Liver (tissue), 9 donors: ENCODE results near the gene PRMT7. TPM values are rescaled to one million over a fixed set of nuclear protein-coding genes. Genes with fewer than 3 reads are reported as not detected.

Experiments
- DNase-seq: peaks from one replicate; pipeline ENCODE4 v3.0.0-alpha.2; 2017; ENCODE audit warnings: low spot score
- H3K27ac ChIP-seq, 2 donors: one replicate each; pipeline ENCODE4 v1.7.0; 2013; ENCODE audit warnings: inconsistent platforms in 2 of 2, low read length in 2 of 2, control low read depth in 1 of 2, low read depth in 1 of 2, mild to moderate bottlenecking in 1 of 2
- H3K27me3 ChIP-seq, 4 donors: one replicate each; pipeline versions ENCODE4 v1.6.1 to v1.7.0; 2013; ENCODE audit warnings: low read length in 3 of 4, inconsistent platforms in 1 of 4, mild to moderate bottlenecking in 1 of 4, moderate library complexity in 1 of 4; ENCODE audit not compliant: control insufficient read depth in 4 of 4, insufficient read depth in 4 of 4
- H3K36me3 ChIP-seq, 4 donors: one replicate each; pipeline versions ENCODE4 v1.6.1 to v1.7.0; 2013; ENCODE audit warnings: low read length in 3 of 4, mild to moderate bottlenecking in 3 of 4, low read depth in 1 of 4, moderate library complexity in 1 of 4; ENCODE audit not compliant: control insufficient read depth in 4 of 4, insufficient read depth in 3 of 4
- H3K4me1 ChIP-seq, 4 donors: one replicate each; pipeline versions ENCODE4 v1.6.1 to v1.7.0; 2013; ENCODE audit warnings: low read length in 3 of 4, mild to moderate bottlenecking in 3 of 4, moderate library complexity in 1 of 4; ENCODE audit not compliant: control insufficient read depth in 4 of 4, insufficient read depth in 4 of 4
- H3K4me3 ChIP-seq, 3 donors: one replicate each; pipeline versions ENCODE4 v1.6.1 to v1.7.0; 2013; ENCODE audit warnings: low read length in 3 of 3, control low read depth in 1 of 3, low read depth in 1 of 3, mild to moderate bottlenecking in 1 of 3
- H3K9ac ChIP-seq, 2 donors: one replicate each; pipeline ENCODE4 v1.7.0; 2013; ENCODE audit warnings: low read length in 2 of 2, mild to moderate bottlenecking in 2 of 2, moderate library complexity in 2 of 2, control low read depth in 1 of 2, low read depth in 1 of 2
- H3K9me3 ChIP-seq, 4 donors: one replicate each; pipeline versions ENCODE4 v1.6.1 to v1.7.0; 2013; ENCODE audit warnings: low read length in 3 of 4; ENCODE audit not compliant: control insufficient read depth in 4 of 4
- EGR1 ChIP-seq, 2 donors: IDR thresholded peaks; 2 replicates each; pipeline ENCODE4 v1.6.1; 2016 to 2018; ENCODE audit warnings: antibody characterized with exemption in 2 of 2, low read depth in 2 of 2
- FOXA1 ChIP-seq: IDR thresholded peaks from 2 replicates; pipeline ENCODE4 v1.6.1; 2016; ENCODE audit warnings: antibody characterized with exemption
- FOXA2 ChIP-seq: IDR thresholded peaks from 2 replicates; pipeline ENCODE4 v1.6.1; 2016; ENCODE audit warnings: antibody characterized with exemption
- GABPA ChIP-seq, 2 donors: IDR thresholded peaks in 1 of 2; conservative IDR thresholded peaks in 1 of 2; 2 replicates each; pipeline ENCODE4 v1.6.1; 2016; ENCODE audit warnings: antibody characterized with exemption in 2 of 2, mild to moderate bottlenecking in 1 of 2, moderate library complexity in 1 of 2
- HNF4A ChIP-seq, 2 donors: conservative IDR thresholded peaks; 2 replicates each; pipeline ENCODE4 v1.6.1; 2016; ENCODE audit warnings: antibody characterized with exemption in 2 of 2, mild to moderate bottlenecking in 2 of 2
- MAX ChIP-seq: IDR thresholded peaks from 2 replicates; pipeline ENCODE4 v1.6.1; 2016; ENCODE audit warnings: antibody characterized with exemption
- RAD21 ChIP-seq, 2 donors: IDR thresholded peaks; 2 replicates each; pipeline ENCODE4 v1.6.1; 2016; ENCODE audit warnings: antibody characterized with exemption in 2 of 2, mild to moderate bottlenecking in 2 of 2
- RXRA ChIP-seq, 2 donors: IDR thresholded peaks; 2 replicates each; pipeline ENCODE4 v1.6.1; 2017 to 2018; ENCODE audit warnings: antibody characterized with exemption in 2 of 2, mild to moderate bottlenecking in 1 of 2
- YY1 ChIP-seq: IDR thresholded peaks from 2 replicates; pipeline ENCODE4 v1.6.1; 2016; ENCODE audit warnings: antibody characterized with exemption, mild to moderate bottlenecking
- WGBS: extraction: QIAGEN DNeasy Blood & Tissue Kit; methylation state at CpG from one replicate; pipeline ENCODE4 v1.1.7; 2013; 5-methylcytosine and 5-hydroxymethylcytosine counted together
- polyA plus RNA-seq, 2 donors: library from polyadenylated mRNA; stranded (reverse) in 1 of 2; unstranded in 1 of 2; fragments of 200-250 nt in 1 of 2; fragments of >200 nt in 1 of 2; fragmentation: Nextera tagmentation in 1 of 2; extraction: Ambion mirVana in 1 of 2; gene quantifications; one replicate each; pipeline versions ENCODE4 v1.2.1 to v1.2.3, GENCODE V29; 2013 to 2015
- total RNA-seq, 2 donors: library from RNA; depleted of rRNA; stranded (reverse); fragments of >200 nt; gene quantifications; one replicate each; pipeline ENCODE4 v1.2.3, GENCODE V29; 2014
- TF ChIP-seq, protein P1 (sequence below): IDR thresholded peaks from 2 replicates; pipeline ENCODE4 v1.6.1; 2016; ENCODE audit warnings: antibody characterized with exemption
- TF ChIP-seq, protein P2 (sequence below): IDR thresholded peaks from 2 replicates; pipeline ENCODE4 v1.6.1; 2016; ENCODE audit warnings: antibody characterized with exemption
- donor health status: healthy.
- donor health status: healthy.
- donor health status: healthy.
- donor health status: healthy.
- donor health status: healthy.

PRMT7 gene
- total and polyA plus RNA-seq, 4 donors = 10.7 to 31.5 (median 17.5) TPM

- DNase-seq = no peak
- Histone ChIP-seq H3K27me3 (no peaks in the 10 kb centered on the region), H3K36me3 (no peaks in the 10 kb centered on the region), H3K27ac (no peak overlapping the region), H3K9ac (no peak overlapping the region), H3K9me3 (no peaks in the 10 kb centered on the region), H3K4me3 (no peak overlapping the region), H3K4me1 (peaks cover 7 to 12% (median 7%) of the 10 kb centered on the region in 4 donors)
- TF ChIP-seq FOXA2 (no peak), GABPA (IDR thresholded peaks at IDR 0.05 in 1 of 2, conservative IDR thresholded peaks at IDR 0.05 in 1 of 2) (no peak), RAD21 (IDR thresholded peaks at IDR 0.05) (no peak), FOXA1 (no peak), YY1 (no peak), EGR1 (IDR thresholded peaks at IDR 0.05; ENCODE audit: low read depth in 2 of 2) (no peak)
- TF ChIP-seq, protein P1, sequence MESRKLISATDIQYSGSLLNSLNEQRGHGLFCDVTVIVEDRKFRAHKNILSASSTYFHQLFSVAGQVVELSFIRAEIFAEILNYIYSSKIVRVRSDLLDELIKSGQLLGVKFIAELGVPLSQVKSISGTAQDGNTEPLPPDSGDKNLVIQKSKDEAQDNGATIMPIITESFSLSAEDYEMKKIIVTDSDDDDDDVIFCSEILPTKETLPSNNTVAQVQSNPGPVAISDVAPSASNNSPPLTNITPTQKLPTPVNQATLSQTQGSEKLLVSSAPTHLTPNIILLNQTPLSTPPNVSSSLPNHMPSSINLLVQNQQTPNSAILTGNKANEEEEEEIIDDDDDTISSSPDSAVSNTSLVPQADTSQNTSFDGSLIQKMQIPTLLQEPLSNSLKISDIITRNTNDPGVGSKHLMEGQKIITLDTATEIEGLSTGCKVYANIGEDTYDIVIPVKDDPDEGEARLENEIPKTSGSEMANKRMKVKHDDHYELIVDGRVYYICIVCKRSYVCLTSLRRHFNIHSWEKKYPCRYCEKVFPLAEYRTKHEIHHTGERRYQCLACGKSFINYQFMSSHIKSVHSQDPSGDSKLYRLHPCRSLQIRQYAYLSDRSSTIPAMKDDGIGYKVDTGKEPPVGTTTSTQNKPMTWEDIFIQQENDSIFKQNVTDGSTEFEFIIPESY = no peak
- TF ChIP-seq, protein P2, sequence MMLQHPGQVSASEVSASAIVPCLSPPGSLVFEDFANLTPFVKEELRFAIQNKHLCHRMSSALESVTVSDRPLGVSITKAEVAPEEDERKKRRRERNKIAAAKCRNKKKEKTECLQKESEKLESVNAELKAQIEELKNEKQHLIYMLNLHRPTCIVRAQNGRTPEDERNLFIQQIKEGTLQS = no peak
- WGBS = 25% methylated on average over 1 of the region's 1 CpG
These were observed 92.4 kb downstream of the PRMT7 start for GRCh38 chr16:68403177-68403576.

DNA sequence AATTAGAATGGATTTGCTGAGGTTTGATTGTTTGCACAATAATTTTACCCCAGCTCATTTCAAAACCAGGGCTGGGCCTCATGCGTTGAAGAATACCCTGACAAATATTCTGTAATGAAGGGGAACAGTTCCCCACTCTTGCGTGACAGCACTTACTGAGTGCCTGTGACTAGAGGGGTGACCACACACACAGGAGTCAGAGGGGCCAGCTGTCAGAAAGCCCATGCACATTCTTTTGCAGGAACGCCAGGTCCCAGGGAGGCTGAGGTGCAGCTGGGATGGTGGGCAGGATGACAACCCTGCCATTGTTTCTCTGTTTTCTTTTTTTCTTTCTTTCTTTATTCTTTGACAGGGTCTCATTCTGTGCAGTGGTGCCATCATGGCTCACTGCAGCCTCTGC is 92.9 kb downstream of the PRMT7 start:
- Histone ChIP-seq H3K4me1 (peaks cover 9 to 15% (median 11%) of the 10 kb centered on the region in 4 donors), H3K27ac (no peak overlapping the region), H3K27me3 (no peaks in the 10 kb centered on the region), H3K9me3 (no peaks in the 10 kb centered on the region), H3K36me3 (no peaks in the 10 kb centered on the region), H3K4me3 (no peak overlapping the region), H3K9ac (no peak overlapping the region)
- 93% methylated on average over 3 of the region's 3 CpGs for WGBS
- no peak for TF ChIP-seq RXRA (IDR thresholded peaks at IDR 0.05)
- DNase-seq = no peak

DNA sequence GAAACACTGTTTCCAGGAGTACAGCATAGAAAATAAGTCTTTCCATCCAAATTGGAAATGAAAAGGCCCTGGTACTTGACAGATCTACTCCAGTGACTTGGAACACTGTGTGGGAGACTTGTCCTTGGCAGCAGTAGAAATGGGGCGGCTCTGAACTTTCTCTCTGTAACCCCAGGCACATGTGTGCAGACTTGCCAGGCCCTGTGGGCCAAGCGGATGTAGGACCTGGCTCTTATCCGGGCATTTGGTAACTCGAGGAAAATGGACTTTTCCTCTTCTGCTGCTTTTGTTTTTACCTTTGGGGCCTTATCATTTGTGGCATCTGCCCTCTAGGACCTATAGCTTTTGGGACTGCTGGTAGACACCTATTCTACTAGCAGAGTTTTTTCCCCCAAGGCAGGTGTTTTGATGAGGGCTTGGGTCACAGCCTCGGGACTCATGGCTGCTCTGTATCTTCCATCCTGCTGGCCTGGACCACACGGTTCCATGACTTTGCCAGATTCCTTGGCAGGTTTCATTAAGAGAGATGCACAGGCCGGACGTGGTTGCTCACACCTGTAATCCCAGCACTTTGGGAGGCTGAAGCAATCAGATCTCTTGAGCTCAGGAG is 94.0 kb downstream of the PRMT7 start:
- Histone ChIP-seq H3K9me3 (no peaks in the 10 kb centered on the region), H3K9ac (no peak overlapping the region), H3K27ac (no peak overlapping the region), H3K4me1 (peaks cover 14 to 23% (median 18%) of the 10 kb centered on the region in 4 donors), H3K27me3 (no peaks in the 10 kb centered on the region), H3K4me3 (no peak overlapping the region), H3K36me3 (no peaks in the 10 kb centered on the region)
- WGBS = 70% methylated on average over 8 of the region's 8 CpGs
- no peak for TF ChIP-seq GABPA (IDR thresholded peaks at IDR 0.05 in 1 of 2, conservative IDR thresholded peaks at IDR 0.05 in 1 of 2)
- TF ChIP-seq MAX = peak; percentile 20
- peak in 1 of 2 donors; percentile 59 for TF ChIP-seq RXRA (IDR thresholded peaks at IDR 0.05)
- peak in 1 of 2 donors; percentile 43 for TF ChIP-seq HNF4A (conservative IDR thresholded peaks at IDR 0.05)
- DNase-seq = no peak
